Right lobe of liver (tissue), 4 donors: ENCODE measurements around the gene CA12.

Source experiments
- POLR2A ChIP-seq: fragments of 450-650 bp; IDR thresholded peaks from one replicate; pipeline ENCODE4 v1.6.1; 2017; ENCODE audit warnings: antibody characterized with exemption, mild to moderate bottlenecking
- TF ChIP-seq, protein P1 (sequence below), 4 donors: fragments of 200-600 bp in 3 of 4; fragments of 450-650 bp in 1 of 4; IDR thresholded peaks; one replicate each; pipeline versions ENCODE4 v1.5.1 to v1.8.0; 2016 to 2022; ENCODE audit warnings: antibody characterized with exemption in 4 of 4, mild to moderate bottlenecking in 2 of 4
- donor health status: DM: no; HTN: no; CAD: no.
- donor health status: DM: no; HTN: no; CAD: no.
- donor health status: DM: no; HTN: yes; CAD: no.

DNA sequence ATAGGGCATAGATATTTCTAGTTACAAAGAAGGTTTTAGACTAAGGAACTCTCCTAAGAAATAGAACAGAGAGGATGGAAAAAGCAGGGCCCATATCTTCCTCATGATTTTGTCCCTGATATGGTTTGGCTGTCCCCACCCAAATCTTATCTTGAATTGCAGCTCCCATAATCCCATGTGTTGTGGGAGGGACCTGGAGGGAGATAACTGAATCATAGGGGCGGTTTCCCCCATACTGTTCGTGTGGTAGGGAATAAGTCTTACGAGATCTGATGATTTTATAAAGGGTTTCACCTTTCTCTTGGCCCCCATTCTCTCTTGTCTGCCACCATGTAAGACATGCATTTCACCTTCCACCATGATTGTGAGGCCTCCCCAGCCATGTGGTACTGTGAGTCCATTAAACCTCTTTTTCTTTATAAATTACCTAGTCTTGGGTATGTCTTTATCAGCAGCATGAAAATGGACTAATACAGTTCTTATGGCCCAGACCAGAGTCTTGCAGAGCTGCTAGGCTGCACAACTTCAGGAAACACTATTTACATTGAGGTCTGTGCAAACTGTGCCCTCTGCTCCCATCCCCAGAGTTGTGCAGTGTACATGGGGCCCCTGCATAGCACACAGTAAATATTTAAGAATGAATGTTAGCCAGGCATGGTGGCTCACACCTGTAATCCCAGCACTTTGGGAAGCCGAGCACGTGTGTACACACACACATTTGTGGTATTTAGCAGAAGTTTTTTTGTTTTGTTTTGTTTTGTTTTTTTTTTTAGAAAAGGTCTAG, 20.3 kb upstream of the CA12 start:
- TF ChIP-seq, protein P1, sequence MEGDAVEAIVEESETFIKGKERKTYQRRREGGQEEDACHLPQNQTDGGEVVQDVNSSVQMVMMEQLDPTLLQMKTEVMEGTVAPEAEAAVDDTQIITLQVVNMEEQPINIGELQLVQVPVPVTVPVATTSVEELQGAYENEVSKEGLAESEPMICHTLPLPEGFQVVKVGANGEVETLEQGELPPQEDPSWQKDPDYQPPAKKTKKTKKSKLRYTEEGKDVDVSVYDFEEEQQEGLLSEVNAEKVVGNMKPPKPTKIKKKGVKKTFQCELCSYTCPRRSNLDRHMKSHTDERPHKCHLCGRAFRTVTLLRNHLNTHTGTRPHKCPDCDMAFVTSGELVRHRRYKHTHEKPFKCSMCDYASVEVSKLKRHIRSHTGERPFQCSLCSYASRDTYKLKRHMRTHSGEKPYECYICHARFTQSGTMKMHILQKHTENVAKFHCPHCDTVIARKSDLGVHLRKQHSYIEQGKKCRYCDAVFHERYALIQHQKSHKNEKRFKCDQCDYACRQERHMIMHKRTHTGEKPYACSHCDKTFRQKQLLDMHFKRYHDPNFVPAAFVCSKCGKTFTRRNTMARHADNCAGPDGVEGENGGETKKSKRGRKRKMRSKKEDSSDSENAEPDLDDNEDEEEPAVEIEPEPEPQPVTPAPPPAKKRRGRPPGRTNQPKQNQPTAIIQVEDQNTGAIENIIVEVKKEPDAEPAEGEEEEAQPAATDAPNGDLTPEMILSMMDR (IDR thresholded peaks at IDR 0.05), result no peak
- TF ChIP-seq POLR2A, result no peak
